ENCODE measurements around the gene GNPTG. TPM values are rescaled to one million over a fixed set of nuclear protein-coding genes. Genes with fewer than 3 reads are reported as not detected.
A peak's percentile ranks its signal among the peaks of the same experiment; 100 is the strongest.

Gene GNPTG
- total RNA-seq, 2 experiments from 2014 or later, result 43.2 to 46.5 TPM

GRCh38 chr16:1398351-1398750 is 46.6 kb downstream of the GNPTG start:
- H3K36me3 Mint-ChIP-seq, result peaks cover under 1% of the 10 kb centered on the region
- POLR2A ChIA-PET, result no interaction called here
- no peak overlapping the region for H3K4me3 Mint-ChIP-seq

GRCh38 chr16:1398826-1399581 is 47.3 kb downstream of the GNPTG start:
- Mint-ChIP-seq H3K4me1 (no peaks in the 10 kb centered on the region), H3K27me3 (no peaks in the 10 kb centered on the region), H3K4me3 (no peak overlapping the region)

More at GRCh38 chr16:1398351-1398750, 46.6 kb downstream of the GNPTG start:
- ATAC-seq (ENCODE audit: low read depth) (no peak), DNase-seq (no peak)
- H3K27ac Mint-ChIP-seq, result no peak overlapping the region
- no peaks in the 10 kb centered on the region for H3K27me3 Mint-ChIP-seq
- no peaks in the 10 kb centered on the region for H3K4me1 Mint-ChIP-seq
- H3K9me3 Mint-ChIP-seq, result no peaks in the 10 kb centered on the region

GRCh38 chr16:1401061-1401757 is 49.5 kb downstream of the GNPTG start:
- ATAC-seq (ENCODE audit: low read depth) (no peak), DNase-seq (no peak)
- H3K9me3 Mint-ChIP-seq, result no peaks in the 10 kb centered on the region
- POLR2A ChIA-PET, result interaction anchor here (1.3 kb wide), 1 partner anchor 22 kb away, joined by 3 read pairs; no protein-coding TSS in a partner anchor
- no peaks in the 10 kb centered on the region for H3K4me1 Mint-ChIP-seq
- no peaks in the 10 kb centered on the region for H3K27me3 Mint-ChIP-seq
- no peak overlapping the region for H3K4me3 Mint-ChIP-seq
- no peak overlapping the region for H3K27ac Mint-ChIP-seq
- H3K36me3 Mint-ChIP-seq, result peaks cover 2% of the 10 kb centered on the region

More at GRCh38 chr16:1398826-1399581, 47.3 kb downstream of the GNPTG start:
- POLR2A ChIA-PET, result interaction anchor here (0.6 kb wide), 1 partner anchor 19 kb away, joined by 4 read pairs; no protein-coding TSS in a partner anchor
- Mint-ChIP-seq H3K27ac (no peak overlapping the region), H3K9me3 (no peaks in the 10 kb centered on the region), H3K36me3 (peaks cover 2% of the 10 kb centered on the region)
- DNase-seq (no peak), ATAC-seq (ENCODE audit: low read depth) (no peak)

GRCh38 chr16:1401758-1402154 is 50.0 kb downstream of the GNPTG start:
- POLR2A ChIA-PET, result interaction anchor here (1.3 kb wide), 1 partner anchor 22 kb away, joined by 3 read pairs; no protein-coding TSS in a partner anchor
- H3K27ac Mint-ChIP-seq, result no peak overlapping the region

GRCh38 chr16:1403036-1403435 is 51.3 kb downstream of the GNPTG start:
- Mint-ChIP-seq H3K4me1 (peaks cover 4% of the 10 kb centered on the region), H3K27me3 (no peaks in the 10 kb centered on the region), H3K27ac (no peak overlapping the region), H3K36me3 (peaks cover 2% of the 10 kb centered on the region), H3K9me3 (no peaks in the 10 kb centered on the region), H3K4me3 (no peak overlapping the region)
- POLR2A ChIA-PET, result no interaction called here
- DNase-seq, result no peak
- no peak for ATAC-seq (ENCODE audit: low read depth)

More at GRCh38 chr16:1401758-1402154, 50.0 kb downstream of the GNPTG start:
- Mint-ChIP-seq H3K9me3 (no peaks in the 10 kb centered on the region), H3K4me3 (no peak overlapping the region), H3K36me3 (peaks cover 2% of the 10 kb centered on the region), H3K4me1 (no peaks in the 10 kb centered on the region), H3K27me3 (no peaks in the 10 kb centered on the region)
- ATAC-seq (ENCODE audit: low read depth) (no peak), DNase-seq (no peak)

GRCh38 chr16:1403733-1404132 is 52.0 kb downstream of the GNPTG start:
- Mint-ChIP-seq H3K27ac (no peak overlapping the region), H3K9me3 (no peaks in the 10 kb centered on the region), H3K27me3 (no peaks in the 10 kb centered on the region), H3K4me3 (no peak overlapping the region), H3K4me1 (peaks cover 6% of the 10 kb centered on the region), H3K36me3 (peaks cover 2% of the 10 kb centered on the region)
- ATAC-seq (ENCODE audit: low read depth), result no peak
- POLR2A ChIA-PET, result no interaction called here
- no peak for DNase-seq

- Mint-ChIP-seq H3K4me3 (peak overlapping the region; percentile 82), H3K4me1 (peaks cover 12% of the 10 kb centered on the region), H3K9me3 (no peaks in the 10 kb centered on the region), H3K27ac (no peak overlapping the region), H3K36me3 (peaks cover 6% of the 10 kb centered on the region), H3K27me3 (no peaks in the 10 kb centered on the region)
- POLR2A ChIA-PET, result interaction anchor here (0.6 to 1.5 kb wide), 3 partner anchors 13 to 103 kb away, joined by 3 to 7 read pairs (median 3); partner anchors contain the start of gene UQCC4
- DNase-seq (no peak), ATAC-seq (ENCODE audit: low read depth) (no peak)
These were observed 56.0 kb downstream of the GNPTG start for GRCh38 chr16:1407753-1408152.

- Mint-ChIP-seq H3K4me1 (peaks cover 12% of the 10 kb centered on the region), H3K27ac (no peak overlapping the region), H3K4me3 (peak overlapping the region; percentile 82), H3K27me3 (no peaks in the 10 kb centered on the region), H3K36me3 (peaks cover 5% of the 10 kb centered on the region), H3K9me3 (no peaks in the 10 kb centered on the region)
- peak; percentile 89 for ATAC-seq (ENCODE audit: low read depth)
- POLR2A ChIA-PET, result interaction anchor here (0.6 to 1.5 kb wide), 3 partner anchors 8 to 104 kb away, joined by 3 to 7 read pairs (median 6); partner anchors contain the start of gene UQCC4
- DNase-seq, result peak; percentile 98
These were observed 56.6 kb downstream of the GNPTG start for GRCh38 chr16:1408171-1408837.

- ATAC-seq (ENCODE audit: low read depth), result no peak
- Mint-ChIP-seq H3K4me1 (peaks cover 18% of the 10 kb centered on the region), H3K27me3 (no peaks in the 10 kb centered on the region), H3K4me3 (no peak overlapping the region), H3K36me3 (peaks cover 4% of the 10 kb centered on the region), H3K27ac (peak overlapping the region; percentile 51), H3K9me3 (no peaks in the 10 kb centered on the region)
- POLR2A ChIA-PET, result interaction anchor here (0.7 to 2.1 kb wide), 2 partner anchors 8 to 31 kb away, joined by 5 to 11 read pairs; partner anchors contain the start of genes CCDC154 and UQCC4
- DNase-seq, result no peak
These were observed 61.1 kb downstream of the GNPTG start for GRCh38 chr16:1412847-1413246.

Other genes starting within 250 kb of the GNPTG start
- 1 to 10 TPM; 2.0 to 2.9 TPM for gene CACNA1H, start 198.8 kb upstream of the GNPTG start, total RNA-seq
- not detected for gene TPSG1, start 126.7 kb upstream of the GNPTG start, total RNA-seq
- gene TPSB2, start 121.7 kb upstream of the GNPTG start, total RNA-seq, result not detected
- not detected for gene TPSAB1, start 111.2 kb upstream of the GNPTG start, total RNA-seq
- not detected for gene TPSD1, start 95.9 kb upstream of the GNPTG start, total RNA-seq
- gene UBE2I, start 42.3 kb upstream of the GNPTG start, total RNA-seq, result 100 to 1,000 TPM; 211 to 232 TPM
- gene BAIAP3, start 18.3 kb upstream of the GNPTG start, total RNA-seq, result 10 to 100 TPM; 27.4 to 31.2 TPM
- 10 to 100 TPM; 43.8 to 44.2 TPM for gene TSR3, start 53 bp upstream of the GNPTG start, total RNA-seq
- gene UNKL, start 62.8 kb downstream of the GNPTG start, total RNA-seq, result 10 to 100 TPM; 60.4 to 68.7 TPM
- 10 to 100 TPM; 14.0 to 15.0 TPM for gene UQCC4, start 68.8 kb downstream of the GNPTG start, total RNA-seq
- gene PERCC1, start 79.1 kb downstream of the GNPTG start, total RNA-seq, result 1 to 10 TPM in 1 of 2 experiments, under 1 TPM in 1; 0.57 to 1.2 TPM
- gene CCDC154, start 92.6 kb downstream of the GNPTG start, total RNA-seq, result 1 to 10 TPM; 6.1 to 6.5 TPM
- gene CLCN7, start 123.1 kb downstream of the GNPTG start, total RNA-seq, result 10 to 100 TPM; 69.7 to 72.2 TPM
- gene PTX4, start 137.0 kb downstream of the GNPTG start, total RNA-seq, result not detected
- 10 to 100 TPM; 53.9 to 57.1 TPM for gene TELO2, start 141.4 kb downstream of the GNPTG start, total RNA-seq
- 10 to 100 TPM; 68.3 to 72.0 TPM for gene TMEM204, start 181.7 kb downstream of the GNPTG start, total RNA-seq

All from activated naive CD8-positive, alpha-beta T cell treated with anti-CD3 and anti-CD28 coated beads, Interleukin-2, amount 10 ng/mL, durations not matched to agents 7 days and 5 days (primary cell).